Body of pancreas (tissue), 4 donors: ENCODE measurements around the gene ME3.

ENCODE experiments used
- CTCF ChIP-seq, 7 experiments: fragments of 450-650 bp in 4 of 7; fragments of 200-600 bp in 3 of 7; sonication (generic) in 3 of 7; IDR thresholded peaks; one replicate each; pipeline ENCODE4 v1.5.1; 2016 to 2019; ENCODE audit warnings: antibody characterized with exemption in 7 of 7
- POLR2A ChIP-seq, 3 donors: fragments of 450-650 bp; IDR thresholded peaks; one replicate each; pipeline ENCODE4 v1.6.1; 2016; ENCODE audit warnings: antibody characterized with exemption in 3 of 3, mild to moderate bottlenecking in 2 of 3

DNA sequence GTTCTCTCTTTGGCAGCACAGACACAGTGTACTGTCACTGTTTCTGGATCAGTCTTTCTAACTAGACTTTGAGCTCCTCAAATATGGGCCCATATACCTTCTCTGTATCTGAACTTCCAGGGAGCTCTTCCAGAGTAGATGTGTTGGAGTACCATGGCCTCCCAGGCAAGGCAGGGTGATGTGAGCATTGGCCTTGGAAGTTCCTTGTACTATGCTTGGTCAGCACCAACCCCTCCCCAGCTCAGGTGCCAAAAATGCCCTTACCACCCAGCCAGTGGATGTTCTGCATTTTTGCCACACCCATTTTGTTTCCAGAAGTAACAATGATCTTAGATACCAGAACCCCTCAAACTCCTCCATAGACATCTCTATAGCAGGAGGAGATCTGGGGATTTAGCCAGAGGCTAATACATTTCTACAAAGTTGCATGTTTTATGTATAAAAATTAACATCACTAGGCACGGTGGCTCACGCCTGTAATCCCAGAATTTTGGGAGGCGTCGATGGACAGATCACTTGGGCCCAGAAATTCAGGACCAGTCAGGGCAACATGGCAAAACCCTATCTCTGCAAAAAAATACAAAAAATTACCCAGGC, 165.1 kb downstream of the ME3 start:
- TF ChIP-seq CTCF (IDR thresholded peaks at IDR 0.05) (no peak), POLR2A (IDR thresholded peaks at IDR 0.05) (no peak)
